Tibial nerve (tissue), 4 donors: ENCODE results near the gene STON2.

Experiments
- CTCF ChIP-seq, 5 experiments: fragments of 200-600 bp in 3 of 5; fragments of 450-650 bp in 2 of 5; sonication (generic) in 3 of 5; IDR thresholded peaks; one replicate each; pipeline ENCODE4 v1.5.1; 2016 to 2019; ENCODE audit warnings: antibody characterized with exemption in 5 of 5, mild to moderate bottlenecking in 3 of 5, moderate library complexity in 2 of 5
- EP300 ChIP-seq, 2 donors: sonication (generic); formaldehyde crosslinking; IDR thresholded peaks; one replicate each; pipeline ENCODE4 v1.6.1; 2017; ENCODE audit warnings: antibody characterized with exemption in 2 of 2, mild to moderate bottlenecking in 1 of 2
- POLR2A ChIP-seq, 2 donors: fragments of 450-650 bp; IDR thresholded peaks; one replicate each; pipeline ENCODE4 v1.6.1; 2017; ENCODE audit warnings: antibody characterized with exemption in 2 of 2, mild to moderate bottlenecking in 2 of 2, moderate library complexity in 2 of 2

- TF ChIP-seq CTCF (IDR thresholded peaks at IDR 0.05) (no peak), POLR2A (IDR thresholded peaks at IDR 0.05) (no peak), EP300 (IDR thresholded peaks at IDR 0.05) (no peak)
Observed at GRCh38 chr14:81437244-81437643, 37.1 kb upstream of the STON2 start.
